HG03565 (cell line): ENCODE results near the gene SPOP.

ENCODE experiments used
- ATAC-seq: cut with Tn5 transposase; IDR thresholded peaks from one replicate; pipeline ENCODE4 v1.9.1; 2021; ENCODE audit warnings: mild to moderate bottlenecking, moderate library complexity; ENCODE audit not compliant: unreplicated experiment

The SPOP gene

DNA sequence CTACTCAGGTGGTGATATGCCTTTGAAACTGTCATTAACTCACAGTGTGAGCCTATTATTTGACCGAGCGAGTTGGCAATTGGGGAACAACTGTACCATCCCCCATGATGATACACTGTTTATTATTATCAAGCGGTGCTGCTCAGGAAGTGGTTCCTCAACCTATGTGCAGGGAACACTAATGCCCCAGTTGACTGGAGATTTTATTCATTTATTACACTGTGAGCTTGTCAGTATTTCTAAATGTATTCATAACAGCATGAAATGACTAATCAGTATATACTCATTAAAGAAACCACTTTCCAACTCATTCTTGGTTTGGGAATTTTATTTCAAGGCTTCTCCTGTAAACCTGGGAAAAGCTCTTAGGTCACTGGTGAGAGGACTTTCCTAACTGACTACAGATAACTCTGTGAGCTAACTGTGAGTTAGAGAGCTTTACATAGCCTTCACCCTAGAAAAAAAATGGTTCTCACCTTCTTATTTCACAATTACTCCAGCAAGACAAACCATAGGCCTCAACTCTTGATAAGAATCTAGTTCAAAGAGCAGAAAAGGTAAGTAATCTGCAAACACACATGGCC is 59.8 kb downstream of the SPOP start:
- no peak for ATAC-seq

- no peak for ATAC-seq
Observed at GRCh38 chr17:49616601-49617131, 61.2 kb downstream of the SPOP start.

GRCh38 chr17:49616086-49616485 is 61.8 kb downstream of the SPOP start:
- no peak for ATAC-seq

DNA sequence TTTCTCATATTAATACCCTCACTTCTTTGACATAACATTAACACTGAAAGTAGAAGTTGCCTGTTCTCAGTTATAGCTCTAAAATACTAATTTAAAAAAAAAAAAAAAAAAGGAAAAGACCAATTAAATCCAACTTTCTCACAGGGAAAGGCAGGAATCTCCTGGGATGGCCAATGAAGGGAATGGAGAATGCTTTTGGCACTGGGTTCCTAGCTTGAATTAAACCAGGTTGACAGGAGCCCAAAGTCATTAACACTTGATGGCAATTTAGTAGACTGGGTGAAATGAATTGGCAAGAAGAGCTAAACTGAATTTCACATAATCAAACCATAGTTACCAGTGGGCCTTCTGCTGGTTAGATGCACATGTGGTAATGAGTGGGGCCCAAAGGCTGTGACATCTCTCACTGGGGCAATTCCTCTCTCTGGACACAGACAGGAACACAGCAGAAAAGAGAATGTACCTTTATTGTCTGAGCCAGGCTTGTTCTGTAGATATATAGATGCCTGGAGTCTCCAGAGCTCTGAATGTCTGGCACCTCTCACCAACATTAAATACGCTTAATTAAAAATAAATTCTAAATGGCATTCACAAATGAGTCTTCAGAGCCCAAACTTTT is 64.6 kb downstream of the SPOP start:
- no peak for ATAC-seq

DNA sequence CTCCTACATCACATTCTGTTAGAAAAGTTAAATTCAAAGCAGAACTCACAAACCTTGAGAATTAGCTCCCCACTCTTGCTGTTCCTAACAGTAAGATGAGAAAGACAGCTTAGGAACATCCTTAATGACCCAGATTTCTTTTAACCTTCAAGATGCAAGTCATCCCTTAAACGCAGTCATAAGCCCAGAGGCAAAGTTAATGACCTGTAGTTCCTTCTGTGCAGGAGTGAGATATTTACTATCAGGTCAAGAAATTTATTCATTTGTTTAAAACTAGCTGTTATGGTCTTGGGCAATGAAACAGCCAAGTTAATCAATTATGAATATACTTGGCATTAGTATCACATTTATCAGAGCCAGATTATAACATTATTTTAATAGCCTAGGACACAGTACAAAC is 65.2 kb downstream of the SPOP start:
- no peak for ATAC-seq

DNA sequence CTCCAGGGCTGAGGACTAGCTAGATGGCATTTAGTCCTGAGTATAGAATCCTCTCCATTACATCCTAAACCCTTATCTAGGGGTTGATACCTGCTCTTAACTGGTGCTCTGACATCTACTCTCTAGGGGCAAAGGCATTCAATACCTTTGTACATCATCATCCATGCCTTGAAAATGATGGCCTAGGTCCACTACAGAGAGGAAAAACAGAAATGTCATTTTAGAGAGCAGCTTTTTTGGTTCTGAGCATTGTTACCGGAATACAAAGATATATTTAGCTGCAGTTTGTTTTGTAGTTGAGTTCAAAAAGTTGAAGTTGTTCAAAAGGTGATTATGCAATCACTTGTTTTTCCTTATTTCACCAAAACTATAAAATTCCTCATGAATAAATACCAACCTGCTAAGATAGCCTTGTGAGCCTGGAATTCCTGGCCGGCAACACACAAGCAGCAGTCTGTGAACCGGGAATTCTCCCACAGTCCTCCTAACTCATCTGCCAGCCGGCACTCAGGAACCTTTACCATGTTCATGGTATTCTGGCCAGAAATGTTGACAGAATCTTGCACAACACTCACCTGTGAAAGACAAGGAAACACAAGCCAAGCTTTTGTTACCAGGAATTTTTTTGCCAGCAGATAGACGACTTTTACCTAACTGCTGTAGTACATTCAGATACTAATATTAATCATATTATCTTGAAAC is 66.9 kb downstream of the SPOP start:
- no peak for ATAC-seq

DNA sequence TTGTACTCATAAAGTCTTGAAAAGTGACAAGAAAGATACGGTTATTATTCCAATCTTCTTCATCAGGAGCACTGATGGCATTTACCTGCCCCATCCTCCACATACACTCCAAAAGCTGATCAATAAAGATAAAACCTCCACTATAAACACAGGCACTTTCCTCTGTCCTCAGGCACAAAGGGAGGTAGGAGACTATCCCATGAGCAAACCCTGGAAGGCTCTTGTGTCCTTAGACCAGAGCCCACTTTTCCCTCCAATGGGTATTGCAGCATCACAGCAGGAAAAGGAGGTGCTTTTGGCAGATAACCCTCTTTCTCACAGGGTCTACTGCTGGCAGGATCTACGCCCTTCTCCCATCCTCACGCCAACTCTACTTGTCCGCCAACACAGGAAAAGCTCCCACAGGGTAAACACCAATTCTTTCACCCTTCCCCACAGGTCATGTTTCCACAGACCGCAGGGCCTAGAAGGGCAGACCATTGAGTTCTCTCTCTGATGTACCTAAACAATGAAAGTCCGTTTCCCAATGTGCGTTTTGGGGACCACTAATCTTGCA is 73.5 kb downstream of the SPOP start:
- ATAC-seq = no peak

DNA sequence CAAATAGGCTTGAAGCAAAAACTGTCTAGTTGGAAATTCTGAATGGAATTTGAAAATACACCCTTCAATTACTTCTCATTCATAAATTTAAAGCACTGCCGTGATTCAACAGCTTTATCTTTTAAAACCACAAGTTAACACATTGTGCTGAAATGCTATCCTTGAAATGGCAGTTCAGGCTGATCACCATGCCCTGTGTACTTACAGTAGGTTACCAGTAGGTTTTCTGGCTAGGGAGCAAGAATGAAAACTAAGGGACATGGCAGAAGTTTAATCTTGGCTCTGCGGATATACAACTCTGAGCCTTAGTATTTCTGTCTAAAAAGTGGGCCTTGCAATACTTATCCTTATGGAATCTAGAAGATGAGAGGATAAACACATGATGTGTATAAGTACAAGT is 74.2 kb downstream of the SPOP start:
- no peak for ATAC-seq

DNA sequence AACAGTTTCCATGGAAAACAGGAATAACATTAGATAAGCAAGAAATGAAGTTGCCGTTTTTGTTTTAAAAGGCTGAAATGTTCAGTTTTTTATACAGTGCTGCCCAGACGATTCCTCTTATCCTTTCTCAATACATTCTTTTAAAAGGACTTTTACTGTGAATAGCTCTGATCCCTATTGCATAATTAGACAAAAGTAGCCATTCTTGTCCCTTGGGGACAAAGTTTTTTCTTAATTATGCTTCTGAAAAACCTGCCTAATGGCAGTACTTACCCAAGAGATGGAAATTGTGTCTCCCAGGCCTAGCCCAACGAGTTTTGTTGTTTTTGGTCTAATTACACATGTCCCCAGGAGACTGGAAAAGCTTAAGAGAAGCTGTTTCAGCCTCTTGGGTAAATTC is 74.7 kb downstream of the SPOP start:
- ATAC-seq = no peak

- ATAC-seq = no peak
Observed at GRCh38 chr17:49602783-49603182, 75.1 kb downstream of the SPOP start.

DNA sequence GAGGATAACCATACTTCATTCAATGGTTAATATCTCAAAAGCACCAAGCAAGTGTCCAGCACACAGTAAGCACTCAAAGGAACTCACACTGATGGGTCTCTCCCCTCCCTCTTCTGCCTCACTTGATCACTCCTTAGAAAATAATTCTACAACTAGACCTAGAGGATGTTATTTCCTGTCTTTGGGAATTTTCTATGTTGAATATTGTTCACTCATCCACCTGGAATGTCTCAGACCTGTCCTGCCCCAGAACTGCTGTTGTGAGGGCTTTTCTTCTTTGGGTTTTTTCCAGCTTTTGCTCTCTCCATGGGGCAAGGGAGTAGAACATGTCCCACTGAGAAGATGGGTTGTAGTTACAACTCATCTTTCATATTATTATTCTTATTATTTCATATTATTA is 76.9 kb downstream of the SPOP start:
- ATAC-seq = no peak

DNA sequence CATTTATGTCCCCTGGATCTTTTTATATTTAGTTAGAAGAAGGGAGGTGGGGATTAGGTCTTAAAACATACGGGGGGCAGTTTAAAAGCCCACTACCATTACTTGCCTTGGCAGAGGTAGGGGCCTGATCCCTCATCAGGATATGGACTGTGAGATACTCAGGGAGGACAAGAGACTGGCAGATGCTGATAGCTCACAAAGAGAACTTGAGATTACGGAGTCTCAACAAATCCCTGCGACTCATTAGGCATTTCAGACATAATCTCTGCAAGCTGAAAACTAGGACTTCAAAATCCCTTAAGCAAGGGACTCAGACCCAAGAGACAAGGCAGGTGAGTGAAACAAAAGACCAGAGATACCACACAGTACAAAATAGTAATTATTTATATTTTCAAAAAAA is 79.0 kb downstream of the SPOP start:
- no peak for ATAC-seq

GRCh38 chr17:49597928-49598655 is 79.8 kb downstream of the SPOP start:
- no peak for ATAC-seq

DNA sequence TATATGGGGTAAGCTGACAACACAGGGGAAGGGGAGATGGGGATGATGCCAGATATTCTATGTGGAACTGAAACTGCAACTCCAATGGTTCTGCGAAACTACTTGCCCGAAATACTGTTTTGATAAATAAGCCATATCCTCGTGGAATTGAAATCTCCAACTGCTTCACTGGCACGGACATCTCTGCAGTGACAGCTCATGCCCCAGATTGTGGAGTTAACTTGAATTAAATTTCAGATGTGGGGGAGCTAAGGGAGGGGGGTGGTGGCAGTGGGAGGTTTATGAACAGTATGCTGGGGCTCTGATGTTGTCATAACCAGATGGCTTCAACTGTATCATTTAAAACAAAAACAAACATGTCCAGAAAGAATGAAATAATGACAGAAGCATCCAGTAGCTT is 80.5 kb downstream of the SPOP start:
- no peak for ATAC-seq

GRCh38 chr17:49596613-49597244 is 81.2 kb downstream of the SPOP start:
- ATAC-seq = no peak

DNA sequence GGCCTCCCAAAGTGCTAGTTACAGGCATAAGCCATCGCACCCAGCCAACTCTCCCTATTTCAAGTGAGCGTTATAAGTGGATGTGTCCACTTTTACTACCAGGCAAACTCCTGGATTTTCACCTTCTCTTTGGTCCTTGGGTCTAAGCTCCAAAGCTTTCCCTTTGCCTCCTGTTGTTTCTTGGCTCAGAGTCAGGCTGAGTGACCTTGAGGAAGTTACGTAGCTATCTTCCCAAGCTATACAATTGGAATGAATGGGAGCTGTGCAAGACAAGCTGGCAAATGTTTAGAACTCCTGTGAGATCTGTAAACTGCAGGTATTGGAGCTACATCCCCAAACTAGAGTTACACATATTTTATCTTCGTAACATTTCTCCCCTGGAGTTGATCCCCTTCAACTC is 81.9 kb downstream of the SPOP start:
- ATAC-seq = no peak

GRCh38 chr17:49595328-49595727 is 82.6 kb downstream of the SPOP start:
- ATAC-seq = no peak

- ATAC-seq = no peak
Observed at GRCh38 chr17:49592263-49592662, 85.6 kb downstream of the SPOP start.

GRCh38 chr17:49590874-49591273 is 87.0 kb downstream of the SPOP start:
- no peak for ATAC-seq

- no peak for ATAC-seq
Observed at GRCh38 chr17:49589577-49589927, 88.3 kb downstream of the SPOP start.
